Measurements from ENCODE around the gene SS18.

DNA sequence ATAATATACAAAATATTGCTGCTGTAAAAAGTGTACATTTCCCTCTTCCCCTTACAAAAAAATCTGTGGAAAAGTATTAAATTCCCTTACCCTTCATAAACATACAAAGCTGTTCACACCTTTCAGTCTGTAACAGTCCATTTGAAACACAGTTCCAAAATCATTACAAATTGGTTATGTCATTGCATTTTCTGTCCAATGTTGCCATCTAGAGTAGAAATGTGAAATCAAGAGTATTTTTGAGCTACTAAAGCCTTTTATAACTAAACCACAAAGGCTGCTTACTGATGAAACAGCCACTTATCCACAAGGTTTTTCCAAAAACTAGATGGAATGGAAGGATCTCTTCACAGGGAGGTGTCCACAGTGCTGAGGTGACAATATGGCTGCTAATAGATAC is 72.5 kb downstream of the SS18 start:
- TF ChIP-seq, protein P1, sequence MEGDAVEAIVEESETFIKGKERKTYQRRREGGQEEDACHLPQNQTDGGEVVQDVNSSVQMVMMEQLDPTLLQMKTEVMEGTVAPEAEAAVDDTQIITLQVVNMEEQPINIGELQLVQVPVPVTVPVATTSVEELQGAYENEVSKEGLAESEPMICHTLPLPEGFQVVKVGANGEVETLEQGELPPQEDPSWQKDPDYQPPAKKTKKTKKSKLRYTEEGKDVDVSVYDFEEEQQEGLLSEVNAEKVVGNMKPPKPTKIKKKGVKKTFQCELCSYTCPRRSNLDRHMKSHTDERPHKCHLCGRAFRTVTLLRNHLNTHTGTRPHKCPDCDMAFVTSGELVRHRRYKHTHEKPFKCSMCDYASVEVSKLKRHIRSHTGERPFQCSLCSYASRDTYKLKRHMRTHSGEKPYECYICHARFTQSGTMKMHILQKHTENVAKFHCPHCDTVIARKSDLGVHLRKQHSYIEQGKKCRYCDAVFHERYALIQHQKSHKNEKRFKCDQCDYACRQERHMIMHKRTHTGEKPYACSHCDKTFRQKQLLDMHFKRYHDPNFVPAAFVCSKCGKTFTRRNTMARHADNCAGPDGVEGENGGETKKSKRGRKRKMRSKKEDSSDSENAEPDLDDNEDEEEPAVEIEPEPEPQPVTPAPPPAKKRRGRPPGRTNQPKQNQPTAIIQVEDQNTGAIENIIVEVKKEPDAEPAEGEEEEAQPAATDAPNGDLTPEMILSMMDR (conservative IDR thresholded peaks at IDR 0.05), result no peak
- TF ChIP-seq EZH2 (IDR thresholded peaks at IDR 0.05; ENCODE audit: low read depth), result no peak

All from PC-9 (cell line).